Choroid plexus epithelial cell (primary cell): ENCODE results near the gene TSR3.

Source experiments
- DNase-seq: peaks from one replicate; pipeline ENCODE4 v3.0.0-alpha.2; 2010; ENCODE audit warnings: low read depth
- H3K4me3 ChIP-seq: 2 replicates; pipeline ENCODE4 v1.5.1; 2011; ENCODE audit warnings: low read depth, mild to moderate bottlenecking, control low read depth, low read length, moderate library complexity
- TF ChIP-seq, protein P1 (sequence below): conservative IDR thresholded peaks from 2 replicates; pipeline ENCODE4 v1.5.1; 2011; ENCODE audit warnings: low read depth, mild to moderate bottlenecking, control low read depth, inconsistent platforms, low read length, moderate library complexity

Gene TSR3

DNA sequence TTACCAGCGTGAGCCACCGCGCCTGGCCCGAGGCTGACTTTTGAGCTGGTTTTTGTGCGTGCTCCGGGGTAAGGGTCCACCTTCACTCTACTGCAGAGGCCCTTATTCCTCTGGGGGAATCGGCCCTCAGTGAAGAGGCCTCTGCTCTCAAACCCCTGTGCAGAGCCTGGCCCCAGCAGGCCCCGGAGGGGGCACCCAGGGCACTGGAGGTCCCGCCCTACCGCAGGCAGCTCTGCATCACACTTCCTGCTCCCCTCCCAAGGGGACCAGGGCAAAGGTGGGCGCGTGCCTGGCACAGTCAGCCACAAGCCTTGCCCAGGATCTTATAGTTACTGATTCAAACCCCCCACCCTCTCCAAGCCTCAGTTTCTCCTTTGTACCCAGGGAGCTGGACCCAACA, 45.9 kb downstream of the TSR3 start:
- TF ChIP-seq, protein P1, sequence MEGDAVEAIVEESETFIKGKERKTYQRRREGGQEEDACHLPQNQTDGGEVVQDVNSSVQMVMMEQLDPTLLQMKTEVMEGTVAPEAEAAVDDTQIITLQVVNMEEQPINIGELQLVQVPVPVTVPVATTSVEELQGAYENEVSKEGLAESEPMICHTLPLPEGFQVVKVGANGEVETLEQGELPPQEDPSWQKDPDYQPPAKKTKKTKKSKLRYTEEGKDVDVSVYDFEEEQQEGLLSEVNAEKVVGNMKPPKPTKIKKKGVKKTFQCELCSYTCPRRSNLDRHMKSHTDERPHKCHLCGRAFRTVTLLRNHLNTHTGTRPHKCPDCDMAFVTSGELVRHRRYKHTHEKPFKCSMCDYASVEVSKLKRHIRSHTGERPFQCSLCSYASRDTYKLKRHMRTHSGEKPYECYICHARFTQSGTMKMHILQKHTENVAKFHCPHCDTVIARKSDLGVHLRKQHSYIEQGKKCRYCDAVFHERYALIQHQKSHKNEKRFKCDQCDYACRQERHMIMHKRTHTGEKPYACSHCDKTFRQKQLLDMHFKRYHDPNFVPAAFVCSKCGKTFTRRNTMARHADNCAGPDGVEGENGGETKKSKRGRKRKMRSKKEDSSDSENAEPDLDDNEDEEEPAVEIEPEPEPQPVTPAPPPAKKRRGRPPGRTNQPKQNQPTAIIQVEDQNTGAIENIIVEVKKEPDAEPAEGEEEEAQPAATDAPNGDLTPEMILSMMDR: no peak

DNA sequence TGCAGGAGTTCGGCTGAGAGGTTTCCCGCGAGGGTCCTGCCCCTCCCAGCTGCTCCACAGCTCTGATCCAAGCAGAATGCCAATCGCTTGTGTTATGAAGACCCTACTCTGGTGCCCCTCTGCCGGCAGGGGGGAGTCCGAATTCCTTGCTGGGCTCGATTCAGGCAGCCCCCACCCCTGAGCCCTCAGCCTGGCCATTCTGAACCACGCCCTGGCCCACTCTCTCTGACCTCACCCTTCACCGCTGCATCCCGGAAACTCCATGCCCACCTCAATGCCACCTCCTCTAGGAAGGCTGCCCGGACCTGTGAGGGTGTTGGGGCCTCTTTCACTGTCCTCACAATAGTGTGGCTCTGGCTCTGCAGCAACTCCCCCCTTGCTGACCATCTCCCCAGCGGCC, 50.1 kb downstream of the TSR3 start:
- no peak overlapping the region for H3K4me3 ChIP-seq
- DNase-seq: no peak
- TF ChIP-seq, protein P1: no peak

More for the DNA sequence above, 45.9 kb downstream of the TSR3 start:
- DNase-seq: no peak
- H3K4me3 ChIP-seq: no peak overlapping the region

DNA sequence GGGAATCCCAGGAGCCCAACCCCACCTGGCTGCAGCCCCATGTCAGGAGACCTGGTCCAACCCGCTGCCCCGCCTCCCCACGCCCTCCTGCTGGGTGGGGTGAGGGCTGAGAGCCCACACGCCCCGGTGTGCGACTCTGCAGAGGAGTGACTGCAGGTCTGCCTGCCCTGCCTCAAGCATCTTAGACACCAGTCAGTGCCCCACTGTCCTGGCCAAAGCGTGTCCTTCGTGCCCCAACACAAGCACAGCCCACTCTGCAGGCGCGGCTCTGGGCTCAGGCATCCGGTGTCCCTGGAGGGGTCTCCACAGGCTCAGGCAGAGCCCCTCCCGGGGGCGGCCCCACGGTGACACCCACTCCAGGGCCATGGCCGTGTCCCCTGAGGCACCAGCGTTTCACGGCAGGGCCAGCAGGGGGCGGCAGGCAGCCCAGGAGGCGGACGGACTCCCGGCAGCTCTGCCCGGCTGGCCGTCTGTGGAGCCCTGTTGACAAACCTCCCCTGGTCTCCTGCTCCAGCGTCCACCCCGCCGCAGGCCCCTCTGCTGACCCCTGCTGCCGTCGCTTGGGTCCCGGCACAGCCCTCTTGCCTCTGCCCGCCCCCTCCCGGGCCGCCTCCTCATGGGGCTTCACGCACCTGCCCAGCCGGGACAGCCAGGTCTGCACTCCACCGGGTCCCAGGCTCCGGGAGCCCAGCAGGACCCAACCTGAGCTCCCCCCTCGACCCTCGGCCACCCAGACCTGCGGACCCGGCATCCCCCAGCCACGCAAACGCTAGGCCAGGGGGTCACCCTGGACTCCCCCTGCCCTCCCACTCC, 50.8 kb downstream of the TSR3 start:
- H3K4me3 ChIP-seq: no peak overlapping the region
- DNase-seq: peak; percentile 58
- TF ChIP-seq, protein P1: peak; percentile 80

DNA sequence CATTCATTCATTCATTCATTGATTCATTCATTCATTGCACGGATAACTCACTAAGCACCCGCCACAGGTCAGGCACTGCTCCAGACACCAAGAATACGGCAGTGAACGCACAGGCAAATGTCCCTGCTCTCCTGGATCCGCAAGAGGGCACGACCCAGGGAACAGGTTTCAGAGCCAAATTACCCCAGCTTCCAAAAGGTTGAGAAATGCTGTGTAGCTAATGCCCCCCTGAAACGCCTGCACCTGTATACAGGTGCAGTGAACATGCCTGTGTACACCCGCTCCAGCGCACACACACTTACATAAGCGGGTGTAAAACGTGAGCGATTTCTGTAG, 51.8 kb downstream of the TSR3 start:
- DNase-seq: no peak
- no peak overlapping the region for H3K4me3 ChIP-seq
- TF ChIP-seq, protein P1: no peak
